ENCODE results near the gene TMEM273. TPM values are rescaled to one million over a fixed set of nuclear protein-coding genes. Genes with fewer than 3 reads are reported as not detected.

The TMEM273 gene
- total RNA-seq, 2 donors from 2014 or later = 9.6 to 14.8 TPM

GRCh38 chr10:49177391-49178355 lies 10.5 kb downstream of the TMEM273 start:
- Histone ChIP-seq H3K4me3 (no peak overlapping the region), H3K27me3 (replicated peaks; ENCODE audit: insufficient read depth) (no peaks in the 10 kb centered on the region), H3K36me3 (no peaks in the 10 kb centered on the region), H3K4me1 (ENCODE audit: control insufficient read depth in 1 of 2, low read depth in 2 of 2) (peaks cover 5 to 11% of the 10 kb centered on the region in 2 donors), H3K9me3 (no peaks in the 10 kb centered on the region), H3K27ac (peak overlapping the region in 1 of 2 donors; percentile 8)
- no peak for TF ChIP-seq CTCF (IDR thresholded peaks at IDR 0.05)
- peak; percentile 53 for ATAC-seq (ENCODE audit: insufficient number of reproducible peaks, low FRiP score, low read depth)
- peak; percentile 31 for DNase-seq (ENCODE audit: low spot score)

- H3K27ac ChIP-seq = no peak overlapping the region
- TF ChIP-seq CTCF (IDR thresholded peaks at IDR 0.05) = no peak
- no peaks in the 10 kb centered on the region for H3K36me3 ChIP-seq
- no peak for DNase-seq (ENCODE audit: low spot score)
- peaks cover 5 to 11% of the 10 kb centered on the region in 2 donors for H3K4me1 ChIP-seq (ENCODE audit: control insufficient read depth in 1 of 2, low read depth in 2 of 2)
- H3K9me3 ChIP-seq = no peaks in the 10 kb centered on the region
- ATAC-seq (ENCODE audit: insufficient number of reproducible peaks, low FRiP score, low read depth) = no peak
- no peaks in the 10 kb centered on the region for H3K27me3 ChIP-seq (replicated peaks; ENCODE audit: insufficient read depth)
- no peak overlapping the region for H3K4me3 ChIP-seq
Observed at GRCh38 chr10:49176310-49177268, 11.6 kb downstream of the TMEM273 start.

GRCh38 chr10:49175587-49176309 lies 12.4 kb downstream of the TMEM273 start:
- ATAC-seq (ENCODE audit: insufficient number of reproducible peaks, low FRiP score, low read depth) = no peak
- Histone ChIP-seq H3K27ac (no peak overlapping the region), H3K36me3 (no peaks in the 10 kb centered on the region), H3K4me3 (no peak overlapping the region), H3K9me3 (no peaks in the 10 kb centered on the region), H3K4me1 (ENCODE audit: control insufficient read depth in 1 of 2, low read depth in 2 of 2) (peaks cover 5 to 11% of the 10 kb centered on the region in 2 donors), H3K27me3 (replicated peaks; ENCODE audit: insufficient read depth) (no peaks in the 10 kb centered on the region)
- no peak for DNase-seq (ENCODE audit: low spot score)
- TF ChIP-seq CTCF (IDR thresholded peaks at IDR 0.05) = no peak

- peaks cover 5 to 11% of the 10 kb centered on the region in 2 donors for H3K4me1 ChIP-seq (ENCODE audit: control insufficient read depth in 1 of 2, low read depth in 2 of 2)
- H3K27ac ChIP-seq = no peak overlapping the region
- no peak for TF ChIP-seq CTCF (IDR thresholded peaks at IDR 0.05)
- H3K36me3 ChIP-seq = no peaks in the 10 kb centered on the region
- no peaks in the 10 kb centered on the region for H3K27me3 ChIP-seq (replicated peaks; ENCODE audit: insufficient read depth)
- DNase-seq (ENCODE audit: low spot score) (no peak), ATAC-seq (ENCODE audit: insufficient number of reproducible peaks, low FRiP score, low read depth) (no peak)
- no peaks in the 10 kb centered on the region for H3K9me3 ChIP-seq
- H3K4me3 ChIP-seq = no peak overlapping the region
Observed at GRCh38 chr10:49174926-49175500, 13.2 kb downstream of the TMEM273 start.

Measured in thoracic aorta (tissue), 2 donors.